Measurements from ENCODE around the gene CDK5R1.
A peak's percentile ranks its signal among the peaks of the same experiment; 100 is the strongest.
"Not testable (repeated sequence)": the region's sequence is repeated elsewhere in the genome, so short reads cannot be mapped to it uniquely, and the experiment has no call there.

The CDK5R1 gene

DNA sequence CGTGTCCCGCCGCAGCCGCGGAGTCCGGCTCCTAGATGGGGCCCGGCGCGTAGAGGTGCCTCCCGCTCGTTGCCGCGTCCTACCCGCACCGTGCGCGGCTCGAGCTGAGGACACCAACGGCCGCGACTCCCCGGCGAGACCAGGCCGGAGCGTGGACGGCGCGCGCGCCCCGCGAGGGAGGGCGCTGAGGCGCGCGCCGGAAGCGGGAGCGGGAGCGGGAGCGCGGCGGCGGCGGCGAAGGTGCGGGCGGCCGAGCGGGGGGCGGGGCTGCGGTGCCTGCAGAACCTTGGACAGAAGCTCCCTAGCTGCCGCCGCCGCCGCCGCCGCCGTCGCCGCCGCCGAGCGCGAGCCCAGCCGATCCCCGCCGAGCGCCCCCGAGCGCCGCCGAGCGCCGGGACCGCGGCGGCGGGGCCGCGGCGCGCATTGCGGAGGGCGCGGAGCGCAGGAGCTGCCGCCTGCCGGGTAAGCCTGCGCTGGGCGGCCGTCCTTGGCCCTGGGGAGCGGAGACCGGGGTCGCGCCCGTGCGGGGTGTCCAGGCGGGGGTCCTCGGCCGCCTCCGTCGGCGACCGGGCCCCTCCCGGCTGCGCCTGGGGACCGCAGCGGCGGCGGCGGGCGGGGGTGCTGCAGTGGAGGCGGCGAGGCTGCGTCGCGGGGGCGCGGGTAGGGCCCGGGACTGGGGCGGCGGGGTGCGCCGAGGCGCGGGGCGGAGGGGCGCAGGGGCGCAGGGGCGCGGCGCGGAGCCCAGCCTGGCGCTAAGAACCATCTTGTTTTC, at the start of gene CDK5R1:
Gene CDK5R1 (plus strand): TSS at position 293 of the 772 bp plus-strand sequence. CDS start 628 bp downstream, outside the sequence.
- peak; percentile 66 for DNase-seq (ENCODE audit: insufficient read length, low spot score)
- TF ChIP-seq POLR2A (IDR thresholded peaks at IDR 0.05; ENCODE audit: low read depth, low read length) = peak; percentile 88
- FAIRE-seq = no peak

DNA sequence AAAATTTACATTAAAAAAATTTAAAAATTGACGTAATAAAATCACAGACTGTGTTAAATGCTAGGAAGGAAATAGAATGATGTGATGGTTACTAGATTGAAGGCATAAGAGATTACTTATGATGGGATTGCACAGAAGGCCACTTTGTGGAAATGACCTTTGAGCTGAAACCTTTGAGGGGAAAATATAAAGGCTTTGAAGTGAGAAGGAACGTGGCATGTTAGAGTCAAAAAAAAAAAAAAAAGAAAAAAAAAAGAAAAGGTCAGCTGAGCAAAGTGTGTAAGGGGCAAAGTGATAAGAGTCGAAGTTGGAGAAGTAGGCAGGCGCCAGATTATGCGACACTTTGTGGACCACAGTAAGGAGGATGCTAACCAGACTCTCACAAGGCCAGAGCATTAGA, 46.1 kb upstream of the CDK5R1 start:
- no peak for FAIRE-seq

DNA sequence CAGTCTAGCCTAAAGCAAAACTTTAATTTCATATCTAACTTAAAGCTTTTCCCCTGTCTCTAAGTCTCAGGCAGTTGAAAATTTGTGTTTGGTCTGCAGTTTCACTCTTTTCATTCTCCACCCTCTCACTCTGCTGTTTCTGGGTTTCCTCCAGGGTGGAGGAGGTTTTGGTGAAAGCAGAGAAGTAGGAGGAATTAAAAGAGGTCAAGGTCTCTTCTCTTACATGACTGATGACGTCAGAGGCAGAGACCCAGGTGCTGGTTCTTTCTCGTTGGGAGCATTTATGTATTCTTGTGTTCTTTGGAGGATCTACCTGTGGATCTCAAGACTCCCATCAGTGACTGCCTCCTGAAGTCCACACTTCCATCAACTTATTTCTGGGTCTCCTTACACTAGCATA, 44.9 kb upstream of the CDK5R1 start:
- DNase-seq (ENCODE audit: insufficient read length, low spot score) = no peak
- no peak for FAIRE-seq
- TF ChIP-seq POLR2A (IDR thresholded peaks at IDR 0.05; ENCODE audit: low read depth, low read length) = no peak

More for the DNA sequence above, 46.1 kb upstream of the CDK5R1 start:
- no peak for DNase-seq (ENCODE audit: insufficient read length, low spot score)
- no peak for TF ChIP-seq POLR2A (IDR thresholded peaks at IDR 0.05; ENCODE audit: low read depth, low read length)

DNA sequence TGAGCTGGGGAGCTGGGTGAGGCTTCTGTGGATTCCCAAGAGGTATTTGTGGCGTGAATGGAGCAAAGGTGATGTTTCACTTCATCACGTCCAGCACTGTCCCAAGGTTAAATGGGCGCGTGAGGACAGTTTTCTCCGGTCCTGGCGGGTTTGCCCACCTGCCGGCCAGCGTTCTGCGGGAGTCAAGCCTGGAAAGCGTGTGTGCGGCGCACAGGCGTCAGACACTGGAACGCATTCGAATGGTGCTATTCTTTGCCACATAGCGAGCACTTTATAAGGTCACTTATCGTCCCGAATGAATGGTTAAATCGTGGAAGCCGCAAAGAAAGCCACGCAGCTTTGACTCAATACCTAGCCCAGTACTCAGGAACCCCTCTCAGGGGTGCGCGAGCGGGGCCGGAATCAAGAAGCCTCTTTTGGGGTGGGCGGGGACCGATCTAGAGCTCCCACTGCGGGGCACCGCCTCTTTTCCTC, 42.9 kb upstream of the CDK5R1 start:
- no peak for TF ChIP-seq POLR2A (IDR thresholded peaks at IDR 0.05; ENCODE audit: low read depth, low read length)
- no peak for FAIRE-seq

DNA sequence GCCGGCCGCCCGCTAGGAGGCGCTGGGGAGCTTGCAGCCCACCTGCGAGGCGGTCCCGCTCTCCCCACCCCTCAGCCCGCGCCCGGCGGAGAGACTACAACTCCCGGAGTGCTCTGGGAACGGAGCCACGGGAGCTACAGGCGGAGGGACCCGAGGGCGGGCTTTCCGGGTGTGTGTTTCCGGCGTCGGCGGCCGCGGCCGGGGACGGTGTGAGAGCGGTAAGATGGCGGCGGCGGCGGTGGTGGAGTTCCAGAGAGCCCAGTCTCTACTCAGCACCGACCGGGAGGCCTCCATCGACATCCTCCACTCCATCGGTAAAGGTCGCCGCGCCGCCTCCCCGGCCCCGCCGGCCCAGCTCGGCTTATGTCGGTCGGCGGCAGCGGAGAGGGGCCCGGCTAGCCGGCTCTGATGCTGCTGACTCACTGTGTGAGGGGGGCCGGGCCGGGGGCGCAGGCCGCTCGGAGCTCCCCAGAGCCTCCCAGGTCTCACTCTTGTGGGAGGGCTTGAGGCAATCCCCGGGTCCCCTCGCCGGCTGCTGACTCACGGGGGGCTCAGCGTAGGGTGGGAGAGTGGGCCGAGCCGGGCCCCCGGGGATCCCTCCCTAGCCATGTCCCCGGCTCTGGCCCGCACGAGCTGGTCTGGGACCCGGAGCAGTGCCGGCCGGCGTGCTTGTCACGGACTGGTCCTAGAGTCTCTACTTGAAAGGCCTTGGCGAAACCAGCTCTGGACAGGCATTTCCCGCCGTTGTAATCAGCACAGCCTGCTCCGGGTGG, 42.3 kb upstream of the CDK5R1 start, which contains the start of gene PSMD11:
Gene PSMD11 (plus strand): TSS at position 210 of the 773 bp plus-strand sequence. CDS start 14 bp downstream, at position 224.
- DNase-seq (ENCODE audit: insufficient read length, low spot score) (peak; percentile 87), FAIRE-seq (no peak)
- peak; percentile 58; the same call in 1 of the 2 replicates for TF ChIP-seq POLR2A (IDR thresholded peaks at IDR 0.05; ENCODE audit: low read depth, low read length)

More for the DNA sequence above, 42.9 kb upstream of the CDK5R1 start:
- no peak for DNase-seq (ENCODE audit: insufficient read length, low spot score)

DNA sequence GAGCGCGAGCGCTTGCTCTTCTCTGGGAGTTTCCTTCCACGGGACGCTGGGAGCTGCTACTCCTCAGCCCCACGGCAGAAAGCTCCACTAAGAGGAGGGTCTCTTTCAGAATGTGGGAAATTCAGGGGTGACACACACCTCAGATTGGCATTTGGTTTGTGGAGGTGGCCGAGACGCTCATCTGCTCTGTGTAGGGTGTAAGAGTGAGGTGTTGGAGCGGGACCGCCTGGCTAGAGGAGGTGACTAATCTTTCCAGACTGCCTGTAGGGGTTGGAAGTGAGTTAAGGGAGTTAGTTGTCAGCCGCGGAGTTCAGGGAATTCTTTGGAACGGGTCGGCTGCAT, 41.7 kb upstream of the CDK5R1 start:
- DNase-seq (ENCODE audit: insufficient read length, low spot score) (peak; percentile 31), FAIRE-seq (no peak)
- TF ChIP-seq POLR2A (IDR thresholded peaks at IDR 0.05; ENCODE audit: low read depth, low read length) = peak; percentile 51; the same call in 1 of the 2 replicates

DNA sequence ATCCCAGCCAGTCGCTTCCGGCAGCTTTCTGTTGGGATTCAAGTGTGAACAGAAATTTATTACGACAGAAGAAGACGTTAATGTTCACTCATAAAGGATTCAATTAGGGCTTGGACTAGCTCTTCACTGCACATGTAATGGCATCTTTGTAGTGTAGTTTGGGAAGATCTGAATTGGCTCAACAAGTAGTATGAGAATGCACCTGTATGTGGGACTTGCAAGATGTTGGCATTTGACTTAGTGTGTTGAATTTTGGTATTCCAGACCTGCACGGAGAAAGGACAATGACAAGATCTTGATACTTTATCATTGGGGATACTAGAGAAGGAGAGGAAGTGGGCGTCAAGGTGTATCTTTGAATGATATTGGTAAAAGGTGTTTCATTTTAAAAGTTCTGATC, 41.3 kb upstream of the CDK5R1 start:
- no peak for TF ChIP-seq POLR2A (IDR thresholded peaks at IDR 0.05; ENCODE audit: low read depth, low read length)
- DNase-seq (ENCODE audit: insufficient read length, low spot score) (no peak), FAIRE-seq (no peak)

DNA sequence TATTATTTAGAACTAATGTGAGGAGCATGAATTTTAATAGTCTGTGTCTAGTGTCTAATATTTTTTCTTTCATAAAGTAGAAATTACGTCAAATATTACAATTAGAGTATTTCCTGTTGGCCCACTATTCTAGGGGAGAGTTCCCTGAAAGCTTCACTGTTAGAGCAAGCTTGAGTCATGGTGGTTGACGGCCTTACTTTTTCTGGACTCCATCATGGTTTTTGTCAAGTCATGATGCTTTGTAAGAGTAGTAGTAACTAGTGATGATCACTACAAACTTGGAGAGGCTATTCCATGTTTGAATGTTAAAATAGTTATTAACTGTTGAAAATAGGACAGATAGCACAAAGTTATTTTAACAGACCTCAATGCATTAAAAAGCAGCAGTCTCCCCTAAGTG, 40.8 kb upstream of the CDK5R1 start:
- FAIRE-seq (no peak), DNase-seq (ENCODE audit: insufficient read length, low spot score) (no peak)
- no peak for TF ChIP-seq POLR2A (IDR thresholded peaks at IDR 0.05; ENCODE audit: low read depth, low read length)

DNA sequence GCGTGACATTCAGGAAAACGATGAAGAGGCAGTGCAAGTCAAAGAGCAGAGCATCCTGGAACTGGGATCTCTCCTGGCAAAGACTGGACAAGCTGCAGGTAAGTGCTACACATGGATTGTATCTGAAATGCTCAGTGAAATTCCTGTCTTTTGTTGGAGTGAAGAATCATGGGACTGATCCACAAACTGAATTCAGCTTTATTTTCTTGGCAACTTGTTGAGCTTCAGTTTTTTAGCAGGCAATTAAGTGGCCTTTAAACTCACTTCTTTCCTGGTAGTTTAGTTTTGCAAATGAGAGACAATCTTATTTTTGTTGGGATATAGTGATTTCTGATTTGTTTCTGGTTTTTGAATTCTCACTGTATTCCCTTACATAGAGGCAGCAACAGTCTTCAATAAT, 39.8 kb upstream of the CDK5R1 start:
- TF ChIP-seq POLR2A (IDR thresholded peaks at IDR 0.05; ENCODE audit: low read depth, low read length) = no peak
- no peak for DNase-seq (ENCODE audit: insufficient read length, low spot score)
- FAIRE-seq = no peak

DNA sequence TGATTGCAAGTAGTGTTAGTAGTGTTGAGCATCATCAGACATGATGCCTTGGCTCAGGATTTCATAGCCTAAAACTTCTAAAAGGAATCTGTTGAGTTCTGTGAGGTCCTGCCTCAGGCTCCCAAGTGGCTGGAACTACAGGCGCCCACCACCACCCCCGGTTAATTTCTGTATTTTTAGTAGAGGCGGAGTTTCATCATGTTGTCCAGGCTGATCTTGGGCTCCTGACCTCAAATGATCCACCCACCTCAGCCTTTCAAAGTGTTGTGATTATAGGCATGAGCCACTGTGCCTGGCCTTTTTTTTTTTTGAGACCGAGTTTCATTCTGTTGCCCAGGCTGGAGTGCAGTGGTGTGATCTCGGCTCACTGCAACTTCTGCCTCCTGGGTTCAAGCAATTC, 36.8 kb upstream of the CDK5R1 start:
- TF ChIP-seq POLR2A (IDR thresholded peaks at IDR 0.05; ENCODE audit: low read depth, low read length) = no peak
- FAIRE-seq (no peak), DNase-seq (ENCODE audit: insufficient read length, low spot score) (no peak)

DNA sequence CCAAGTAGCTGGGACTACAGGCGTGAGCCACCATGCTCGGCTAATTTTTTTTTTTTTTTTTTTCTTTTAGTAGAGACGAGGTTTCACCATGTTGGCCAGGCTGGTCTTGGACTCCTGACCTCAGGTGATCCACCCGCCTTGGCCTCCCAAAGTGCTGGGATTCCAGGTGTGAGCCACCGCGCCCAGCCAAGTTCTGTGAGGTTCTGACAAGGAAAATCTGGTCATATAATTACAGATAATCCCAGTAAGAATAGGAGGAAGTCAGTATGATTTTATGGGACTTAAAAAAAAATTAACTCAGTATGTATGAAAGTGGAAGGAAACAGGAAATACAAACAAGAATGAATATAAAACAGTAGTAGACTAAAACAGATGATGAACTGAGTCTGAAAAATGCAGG, 36.4 kb upstream of the CDK5R1 start:
- FAIRE-seq; DNase-seq (ENCODE audit: insufficient read length, low spot score): not testable (repeated sequence)

DNA sequence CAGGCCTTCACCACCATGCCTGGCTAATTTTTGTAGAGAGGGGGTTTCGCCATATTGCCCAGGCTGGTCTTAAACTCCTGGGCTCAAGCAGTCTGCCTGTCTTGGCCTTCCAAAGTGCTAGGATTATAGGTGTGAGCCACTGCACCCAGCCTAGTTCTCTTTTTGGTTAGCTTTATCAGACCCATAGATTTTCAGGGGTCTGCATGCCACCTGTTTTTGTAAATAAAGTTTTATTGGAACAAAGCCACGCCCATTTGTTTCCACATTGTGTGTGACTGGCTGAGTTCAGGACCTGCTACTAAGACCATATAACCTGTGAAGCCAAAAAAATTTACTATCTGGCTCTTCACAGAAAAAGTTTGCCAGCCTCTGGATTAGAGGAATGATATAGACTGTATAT, 34.9 kb upstream of the CDK5R1 start:
- no peak for TF ChIP-seq POLR2A (IDR thresholded peaks at IDR 0.05; ENCODE audit: low read depth, low read length)
- DNase-seq (ENCODE audit: insufficient read length, low spot score) (no peak), FAIRE-seq (no peak)

DNA sequence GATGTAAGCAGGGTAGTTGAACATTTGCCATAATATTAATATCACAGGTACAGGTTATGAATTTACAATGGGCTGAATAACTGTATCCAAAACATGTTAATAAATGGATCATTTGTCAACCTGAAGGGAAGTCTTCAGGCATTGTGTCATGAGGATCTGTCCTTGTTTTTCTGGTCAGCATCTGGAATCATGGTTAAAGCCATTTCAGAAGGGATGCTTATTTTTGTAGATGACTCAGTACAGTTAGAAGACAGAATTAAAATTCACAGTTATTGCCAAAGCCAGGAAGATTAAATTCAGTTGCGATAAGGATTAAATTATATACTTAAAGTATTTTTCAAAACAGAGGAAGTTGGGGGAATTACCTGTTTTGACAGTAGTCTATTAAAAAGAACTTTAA, 34.5 kb upstream of the CDK5R1 start:
- no peak for TF ChIP-seq POLR2A (IDR thresholded peaks at IDR 0.05; ENCODE audit: low read depth, low read length)
- FAIRE-seq (no peak), DNase-seq (ENCODE audit: insufficient read length, low spot score) (no peak)

DNA sequence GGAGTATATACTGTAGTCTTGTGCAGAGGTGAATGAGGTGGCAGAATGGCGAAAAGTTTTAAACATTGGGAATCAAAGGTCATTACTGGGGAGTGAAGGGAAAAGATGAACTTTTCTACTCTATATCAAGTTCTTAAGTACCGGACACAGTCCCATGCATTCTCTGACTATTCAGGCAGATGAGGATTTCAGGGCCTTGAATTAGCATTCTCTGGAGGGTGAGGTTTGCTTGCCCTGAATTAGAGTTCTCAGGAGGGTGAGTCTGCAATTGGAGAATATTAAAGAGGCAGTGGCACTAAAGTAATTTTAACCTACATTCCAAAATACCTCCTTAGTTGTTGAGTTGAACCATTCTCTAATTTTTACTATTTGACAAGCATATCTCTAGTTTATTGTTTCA, 33.4 kb upstream of the CDK5R1 start:
- no peak for TF ChIP-seq POLR2A (IDR thresholded peaks at IDR 0.05; ENCODE audit: low read depth, low read length)
- DNase-seq (ENCODE audit: insufficient read length, low spot score) = no peak
- FAIRE-seq = no peak

DNA sequence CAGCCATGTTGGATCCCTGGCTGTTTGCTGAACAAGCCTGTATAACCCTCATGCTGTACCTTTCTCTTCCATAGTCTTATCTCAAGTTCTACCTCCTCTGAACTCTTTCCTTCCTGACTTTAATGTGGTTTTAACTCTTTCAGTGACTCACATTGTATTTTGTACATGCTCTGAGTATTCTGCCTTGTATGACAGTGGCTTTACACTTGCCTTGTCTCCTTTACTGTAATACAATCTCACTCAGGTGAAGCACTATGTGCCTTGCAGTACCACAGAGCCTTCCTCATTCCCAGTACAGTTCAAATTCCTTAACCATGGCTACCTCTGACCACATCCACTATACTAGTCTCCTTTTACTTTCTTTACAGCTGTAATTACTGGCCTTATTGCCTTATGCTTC, 28.4 kb upstream of the CDK5R1 start:
- no peak for TF ChIP-seq POLR2A (IDR thresholded peaks at IDR 0.05; ENCODE audit: low read depth, low read length)
- no peak for FAIRE-seq
- no peak for DNase-seq (ENCODE audit: insufficient read length, low spot score)
